WTC11 (cell line): ENCODE measurements around the gene OR52W1. TPM values are rescaled to one million over a fixed set of nuclear protein-coding genes. Genes with fewer than 3 reads are reported as not detected.

Experiments used
- ATAC-seq: fragments of 200-7000 bp; cut with Tn5 transposase; 2 replicates; pipeline ENCODE4 v1.10.0; 2021; ENCODE audit warnings: mild to moderate bottlenecking, moderate library complexity
- CTCF ChIA-PET: fragments of 300-600 bp; sonication (Branson Sonifier 250); formaldehyde crosslinking; loops from one replicate; lab custom pipeline; 2021; ENCODE audit warnings: antibody characterized with exemption; lab: Charles Lee
- POLR2A ChIA-PET: fragments of 350-600 bp; sonication (Branson Sonifier 250); formaldehyde crosslinking; loops from one replicate; lab custom pipeline; 2021; ENCODE audit warnings: antibody characterized with exemption; lab: Charles Lee
- DNase-seq: peaks from one replicate; pipeline ENCODE4 v3.0.0; 2021; ENCODE audit warnings: low spot score
- H3K27ac Mint-ChIP-seq: 2 replicates; pipeline ENCODE4 v1.8.0; 2021; ENCODE audit warnings: mixed read lengths
- H3K27me3 Mint-ChIP-seq: 2 replicates; pipeline ENCODE4 v1.8.0; 2021; ENCODE audit warnings: low read depth, mild to moderate bottlenecking, moderate library complexity, mixed read lengths
- H3K36me3 Mint-ChIP-seq: 2 replicates; pipeline ENCODE4 v1.8.0; 2021; ENCODE audit warnings: mixed read lengths
- H3K4me1 Mint-ChIP-seq: 2 replicates; pipeline ENCODE4 v1.8.0; 2022; ENCODE audit warnings: mixed read lengths
- H3K4me3 Mint-ChIP-seq: 2 replicates; pipeline ENCODE4 v1.8.0; 2021; ENCODE audit warnings: mild to moderate bottlenecking, moderate library complexity, mixed read lengths
- H3K9me3 Mint-ChIP-seq: 2 replicates; pipeline ENCODE4 v1.8.0; 2021; ENCODE audit warnings: mixed read lengths
- ETV6 ChIP-seq: sonication (generic); formaldehyde crosslinking; IDR thresholded peaks from 2 replicates; pipeline ENCODE4 v1.8.1; 2022; ENCODE audit warnings: mild to moderate bottlenecking, missing genetic modification reagents
- FOXK1 ChIP-seq: sonication (generic); formaldehyde crosslinking; IDR thresholded peaks from 2 replicates; pipeline ENCODE4 v1.8.0; 2022; ENCODE audit warnings: mild to moderate bottlenecking, moderate library complexity, missing genetic modification reagents
- HMGA2 ChIP-seq: fragments of 250-450 bp; sonication (Bioruptor Pico); IDR thresholded peaks from 2 replicates; pipeline ENCODE4 v1.4.0; 2021; ENCODE audit warnings: mild to moderate bottlenecking, moderate library complexity
- IRF1 ChIP-seq: sonication (generic); formaldehyde crosslinking; IDR thresholded peaks from 2 replicates; pipeline ENCODE4 v1.8.0; 2023; ENCODE audit warnings: missing genetic modification reagents
- MLX ChIP-seq: sonication (generic); formaldehyde crosslinking; IDR thresholded peaks from 2 replicates; pipeline ENCODE4 v1.8.1; 2023; ENCODE audit warnings: mild to moderate bottlenecking, missing genetic modification reagents, moderate library complexity
- MYBL2 ChIP-seq: sonication (generic); formaldehyde crosslinking; IDR thresholded peaks from 2 replicates; pipeline ENCODE4 v1.8.1; 2023; ENCODE audit warnings: mild to moderate bottlenecking, moderate library complexity, missing genetic modification reagents
- NFE2L1 ChIP-seq: sonication (generic); formaldehyde crosslinking; IDR thresholded peaks from 2 replicates; pipeline ENCODE4 v1.8.1; 2023; ENCODE audit warnings: missing genetic modification reagents
- NR2C2 ChIP-seq: sonication (generic); formaldehyde crosslinking; IDR thresholded peaks from 2 replicates; pipeline ENCODE4 v1.8.0; 2022; ENCODE audit warnings: mild to moderate bottlenecking, missing genetic modification reagents
- OVOL2 ChIP-seq: fragments of 250-450 bp; sonication (Bioruptor Pico); IDR thresholded peaks from 2 replicates; pipeline ENCODE4 v1.9.0; 2021; ENCODE audit warnings: mild to moderate bottlenecking, borderline replicate concordance
- STAT6 ChIP-seq: sonication (generic); formaldehyde crosslinking; conservative IDR thresholded peaks from 2 replicates; pipeline ENCODE4 v1.8.1; 2023; ENCODE audit warnings: mild to moderate bottlenecking, low read depth, missing genetic modification reagents, moderate library complexity
- TEAD1 ChIP-seq: sonication (generic); formaldehyde crosslinking; IDR thresholded peaks from 2 replicates; pipeline ENCODE4 v1.8.0; 2022; ENCODE audit warnings: mild to moderate bottlenecking, missing genetic modification reagents
- TEAD4 ChIP-seq: sonication (generic); formaldehyde crosslinking; IDR thresholded peaks from 2 replicates; pipeline ENCODE4 v1.8.0; 2022; ENCODE audit warnings: mild to moderate bottlenecking, missing genetic modification reagents
- ZNF121 ChIP-seq: sonication (generic); formaldehyde crosslinking; IDR thresholded peaks from 2 replicates; pipeline ENCODE4 v1.8.0; 2023; ENCODE audit warnings: missing genetic modification reagents
- ZNF263 ChIP-seq: sonication (generic); formaldehyde crosslinking; IDR thresholded peaks from 2 replicates; pipeline ENCODE4 v1.8.1; 2022; ENCODE audit warnings: low read depth, mild to moderate bottlenecking, moderate library complexity, missing genetic modification reagents
- ZNF317 ChIP-seq: sonication (generic); formaldehyde crosslinking; IDR thresholded peaks from 2 replicates; pipeline ENCODE4 v1.8.1; 2023; ENCODE audit warnings: low read depth, mild to moderate bottlenecking, moderate library complexity, missing genetic modification reagents, borderline replicate concordance
- ZNF396 ChIP-seq: fragments of 250-450 bp; sonication (Bioruptor Pico); IDR thresholded peaks from 2 replicates; pipeline ENCODE4 v1.8.0; 2021; ENCODE audit warnings: mild to moderate bottlenecking, moderate library complexity, borderline replicate concordance
- ZNF416 ChIP-seq: fragments of 250-450 bp; sonication (Bioruptor Pico); IDR thresholded peaks from 2 replicates; pipeline ENCODE4 v1.9.0; 2021; ENCODE audit warnings: mild to moderate bottlenecking, inconsistent platforms
- ZNF532 ChIP-seq: fragments of 250-450 bp; sonication (Bioruptor Pico); IDR thresholded peaks from 2 replicates; pipeline ENCODE4 v1.9.0; 2021; ENCODE audit warnings: mild to moderate bottlenecking, borderline replicate concordance
- total RNA-seq: library from RNA; stranded (reverse); gene quantifications from 3 replicates; pipeline ENCODE4 v1.2.3, GENCODE V29; 2021
- TF ChIP-seq, protein P1 (sequence below): sonication (generic); formaldehyde crosslinking; IDR thresholded peaks from 2 replicates; pipeline ENCODE4 v1.8.1; 2023; ENCODE audit warnings: mild to moderate bottlenecking, missing genetic modification reagents
- TF ChIP-seq, protein P2 (sequence below): sonication (generic); formaldehyde crosslinking; conservative IDR thresholded peaks from 2 replicates; pipeline ENCODE4 v1.8.1; 2022; ENCODE audit warnings: mild to moderate bottlenecking, missing genetic modification reagents
- TF ChIP-seq, protein P3 (sequence below): sonication (generic); formaldehyde crosslinking; IDR thresholded peaks from 2 replicates; pipeline ENCODE4 v1.8.1; 2022; ENCODE audit warnings: low read depth, mild to moderate bottlenecking, moderate library complexity, missing genetic modification reagents, borderline replicate concordance
- TF ChIP-seq, protein P4 (sequence below): sonication (generic); formaldehyde crosslinking; IDR thresholded peaks from 2 replicates; pipeline ENCODE4 v1.8.1; 2022; ENCODE audit warnings: mild to moderate bottlenecking, moderate library complexity, missing genetic modification reagents

The OR52W1 gene
- total RNA-seq, 1 experiment from 2014 or later, result not detected

- Mint-ChIP-seq H3K9me3 (no peaks in the 10 kb centered on the region), H3K4me1 (peaks cover 15% of the 10 kb centered on the region), H3K27me3 (no peaks in the 10 kb centered on the region; the same call in 1 of the 2 replicates), H3K27ac (no peak overlapping the region), H3K36me3 (no peaks in the 10 kb centered on the region), H3K4me3 (no peak overlapping the region)
- ChIA-PET POLR2A (no interaction called here), CTCF (interaction anchor here (1.2 to 1.9 kb wide), 2 partner anchors 11 to 123 kb away, joined by 3 to 5 read pairs; no protein-coding TSS in a partner anchor)
- TF ChIP-seq MYBL2 (CRISPR knock-in tag) (no peak), ZNF121 (CRISPR knock-in tag) (no peak), FOXK1 (no peak), NFE2L1 (CRISPR knock-in tag) (no peak), TEAD1 (CRISPR knock-in tag) (no peak), HMGA2 (CRISPR knock-in tag) (no peak), MLX (CRISPR knock-in tag) (no peak)
- no peak for DNase-seq
- ATAC-seq, result no peak
Observed at GRCh38 chr11:6240139-6240538, 41.1 kb downstream of the OR52W1 start.

GRCh38 chr11:6240781-6241180 is 41.8 kb downstream of the OR52W1 start:
- no peak for ATAC-seq
- peaks cover 12% of the 10 kb centered on the region for H3K4me1 Mint-ChIP-seq
- CTCF ChIA-PET, result interaction anchor here (1.2 to 1.9 kb wide), 2 partner anchors 10 to 123 kb away, joined by 3 to 5 read pairs; no protein-coding TSS in a partner anchor
- no peaks in the 10 kb centered on the region for H3K9me3 Mint-ChIP-seq
- no peak overlapping the region for H3K27ac Mint-ChIP-seq
- POLR2A ChIA-PET, result no interaction called here
- no peak overlapping the region for H3K4me3 Mint-ChIP-seq
- DNase-seq, result no peak
- no peaks in the 10 kb centered on the region; the same call in 1 of the 2 replicates for H3K27me3 Mint-ChIP-seq
- H3K36me3 Mint-ChIP-seq, result no peaks in the 10 kb centered on the region
- TF ChIP-seq ZNF263 (CRISPR knock-in tag) (no peak), ZNF532 (CRISPR knock-in tag) (no peak), ZNF416 (CRISPR knock-in tag) (no peak), ETV6 (CRISPR knock-in tag) (no peak), ZNF317 (CRISPR knock-in tag) (no peak), STAT6 (CRISPR knock-in tag) (no peak), OVOL2 (CRISPR knock-in tag) (no peak), NR2C2 (CRISPR knock-in tag) (no peak), ZNF396 (CRISPR knock-in tag) (no peak), IRF1 (CRISPR knock-in tag) (no peak), TEAD4 (CRISPR knock-in tag) (no peak), NFE2L1 (CRISPR knock-in tag) (no peak)
- TF ChIP-seq, protein P1, sequence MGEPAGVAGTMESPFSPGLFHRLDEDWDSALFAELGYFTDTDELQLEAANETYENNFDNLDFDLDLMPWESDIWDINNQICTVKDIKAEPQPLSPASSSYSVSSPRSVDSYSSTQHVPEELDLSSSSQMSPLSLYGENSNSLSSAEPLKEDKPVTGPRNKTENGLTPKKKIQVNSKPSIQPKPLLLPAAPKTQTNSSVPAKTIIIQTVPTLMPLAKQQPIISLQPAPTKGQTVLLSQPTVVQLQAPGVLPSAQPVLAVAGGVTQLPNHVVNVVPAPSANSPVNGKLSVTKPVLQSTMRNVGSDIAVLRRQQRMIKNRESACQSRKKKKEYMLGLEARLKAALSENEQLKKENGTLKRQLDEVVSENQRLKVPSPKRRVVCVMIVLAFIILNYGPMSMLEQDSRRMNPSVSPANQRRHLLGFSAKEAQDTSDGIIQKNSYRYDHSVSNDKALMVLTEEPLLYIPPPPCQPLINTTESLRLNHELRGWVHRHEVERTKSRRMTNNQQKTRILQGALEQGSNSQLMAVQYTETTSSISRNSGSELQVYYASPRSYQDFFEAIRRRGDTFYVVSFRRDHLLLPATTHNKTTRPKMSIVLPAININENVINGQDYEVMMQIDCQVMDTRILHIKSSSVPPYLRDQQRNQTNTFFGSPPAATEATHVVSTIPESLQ (CRISPR knock-in tag), result no peak
- TF ChIP-seq, protein P2, sequence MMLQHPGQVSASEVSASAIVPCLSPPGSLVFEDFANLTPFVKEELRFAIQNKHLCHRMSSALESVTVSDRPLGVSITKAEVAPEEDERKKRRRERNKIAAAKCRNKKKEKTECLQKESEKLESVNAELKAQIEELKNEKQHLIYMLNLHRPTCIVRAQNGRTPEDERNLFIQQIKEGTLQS (CRISPR knock-in tag), result no peak
- TF ChIP-seq, protein P3, sequence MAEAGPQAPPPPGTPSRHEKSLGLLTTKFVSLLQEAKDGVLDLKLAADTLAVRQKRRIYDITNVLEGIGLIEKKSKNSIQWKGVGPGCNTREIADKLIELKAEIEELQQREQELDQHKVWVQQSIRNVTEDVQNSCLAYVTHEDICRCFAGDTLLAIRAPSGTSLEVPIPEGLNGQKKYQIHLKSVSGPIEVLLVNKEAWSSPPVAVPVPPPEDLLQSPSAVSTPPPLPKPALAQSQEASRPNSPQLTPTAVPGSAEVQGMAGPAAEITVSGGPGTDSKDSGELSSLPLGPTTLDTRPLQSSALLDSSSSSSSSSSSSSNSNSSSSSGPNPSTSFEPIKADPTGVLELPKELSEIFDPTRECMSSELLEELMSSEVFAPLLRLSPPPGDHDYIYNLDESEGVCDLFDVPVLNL, result no peak
- TF ChIP-seq, protein P4, sequence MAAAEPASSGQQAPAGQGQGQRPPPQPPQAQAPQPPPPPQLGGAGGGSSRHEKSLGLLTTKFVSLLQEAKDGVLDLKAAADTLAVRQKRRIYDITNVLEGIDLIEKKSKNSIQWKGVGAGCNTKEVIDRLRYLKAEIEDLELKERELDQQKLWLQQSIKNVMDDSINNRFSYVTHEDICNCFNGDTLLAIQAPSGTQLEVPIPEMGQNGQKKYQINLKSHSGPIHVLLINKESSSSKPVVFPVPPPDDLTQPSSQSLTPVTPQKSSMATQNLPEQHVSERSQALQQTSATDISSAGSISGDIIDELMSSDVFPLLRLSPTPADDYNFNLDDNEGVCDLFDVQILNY (CRISPR knock-in tag), result no peak
